ENCODE data around the gene CUL1.

The CUL1 gene

DNA sequence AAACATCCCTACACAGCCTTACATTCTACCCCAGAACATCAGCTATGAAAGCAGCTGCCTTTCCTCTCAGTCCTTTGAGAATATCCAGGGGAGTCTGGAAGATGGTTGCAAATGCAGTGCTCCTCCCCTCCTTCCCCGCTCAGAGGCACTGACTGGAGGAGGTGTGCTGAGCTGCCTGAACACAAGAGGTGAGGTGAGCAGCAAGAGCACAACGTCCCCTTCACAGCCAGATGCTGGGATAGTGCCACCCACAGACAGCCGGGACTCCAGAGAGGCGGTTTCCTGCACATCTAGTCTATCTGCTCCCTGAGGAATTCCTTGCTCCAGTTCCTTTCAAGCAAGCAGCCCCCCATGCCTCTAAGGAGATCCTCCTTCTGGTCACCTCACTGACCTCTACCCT, 111.2 kb downstream of the CUL1 start:
- DNase-seq = no peak

DNA sequence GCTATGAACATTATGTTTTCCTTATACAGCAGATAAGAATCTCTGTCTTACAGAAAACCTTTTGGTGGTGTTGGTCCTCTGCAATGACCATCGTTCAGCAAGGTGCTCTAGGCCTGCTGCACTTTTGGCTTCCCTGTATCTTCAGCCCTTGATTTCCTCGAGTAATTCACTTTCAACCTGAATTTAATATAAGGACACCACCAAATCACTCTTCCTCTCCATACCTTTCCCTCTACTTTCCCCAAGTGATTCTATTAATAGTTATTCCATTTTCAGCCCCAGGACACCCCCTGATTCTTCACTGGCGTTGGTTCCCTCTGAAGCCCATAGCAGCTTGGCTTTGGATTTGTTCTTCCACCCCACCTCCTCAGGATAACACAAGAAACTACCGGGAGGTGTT, 113.2 kb downstream of the CUL1 start:
- no peak for DNase-seq

DNA sequence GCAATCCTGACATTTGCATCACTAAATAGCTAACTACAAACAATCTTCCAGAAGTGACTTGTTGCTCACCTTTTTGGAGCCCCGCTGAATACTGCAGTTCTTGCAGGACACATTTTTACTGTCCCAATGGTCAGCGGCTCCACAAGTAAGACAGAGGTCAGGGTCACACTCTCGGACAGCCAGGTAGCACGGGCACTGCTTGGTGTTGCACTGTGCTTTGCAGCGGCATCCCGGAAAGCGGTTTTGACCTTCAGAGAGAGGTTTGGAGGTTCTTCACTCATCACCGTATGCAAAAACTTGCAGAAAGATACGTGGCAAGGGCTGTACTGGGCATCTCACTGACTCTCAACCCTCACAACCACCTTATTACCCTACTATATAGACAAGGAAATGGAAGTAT, 115.2 kb downstream of the CUL1 start:
- DNase-seq = no peak

DNA sequence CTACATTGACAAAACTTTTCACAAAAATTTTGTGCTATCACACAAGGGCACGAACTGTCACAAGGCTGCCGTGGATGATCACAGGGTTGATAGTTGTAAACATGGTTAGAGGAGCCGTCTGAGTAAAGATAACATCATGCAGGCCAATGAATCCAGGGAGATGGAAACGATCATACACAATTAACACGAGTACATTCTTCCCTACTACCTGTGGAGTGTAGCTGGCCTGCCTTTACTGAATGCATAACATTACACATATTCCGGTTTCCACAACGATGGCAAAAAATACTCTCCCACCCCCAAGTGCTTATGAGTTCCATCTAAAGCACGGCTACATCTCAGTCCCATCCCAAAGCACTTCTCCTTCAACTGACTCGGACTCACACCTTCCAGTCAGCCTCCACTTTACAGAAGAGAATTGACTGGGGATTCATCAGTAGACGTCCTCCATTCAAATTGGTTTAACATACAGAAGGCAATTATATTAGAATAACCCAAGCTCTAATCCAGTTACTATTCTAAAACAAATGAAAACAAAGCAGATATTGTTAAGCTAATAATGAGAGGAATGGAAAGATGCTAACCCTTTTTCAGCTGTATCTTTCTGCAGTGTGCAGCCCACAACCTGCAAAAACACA, 116.3 kb downstream of the CUL1 start:
- DNase-seq = no peak

DNA sequence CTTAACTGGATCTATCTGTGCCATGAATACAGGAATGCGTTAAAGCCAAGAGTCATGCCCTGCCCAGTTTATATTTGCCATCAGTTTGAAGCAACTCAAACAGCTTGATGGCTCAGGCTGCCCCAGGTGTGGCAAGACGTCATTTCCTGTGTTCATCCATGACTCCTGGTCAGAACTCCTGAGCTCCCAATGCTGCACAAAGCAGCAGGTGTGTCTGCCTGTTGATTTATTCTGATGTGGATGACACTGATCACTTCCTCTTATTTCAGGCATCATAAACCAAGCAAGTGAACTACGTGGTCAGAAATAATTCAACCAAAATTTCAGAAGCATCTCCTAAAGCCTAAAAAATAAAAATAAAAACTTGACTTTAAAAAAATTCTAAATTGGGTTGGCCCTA, 116.9 kb downstream of the CUL1 start:
- no peak for DNase-seq

DNA sequence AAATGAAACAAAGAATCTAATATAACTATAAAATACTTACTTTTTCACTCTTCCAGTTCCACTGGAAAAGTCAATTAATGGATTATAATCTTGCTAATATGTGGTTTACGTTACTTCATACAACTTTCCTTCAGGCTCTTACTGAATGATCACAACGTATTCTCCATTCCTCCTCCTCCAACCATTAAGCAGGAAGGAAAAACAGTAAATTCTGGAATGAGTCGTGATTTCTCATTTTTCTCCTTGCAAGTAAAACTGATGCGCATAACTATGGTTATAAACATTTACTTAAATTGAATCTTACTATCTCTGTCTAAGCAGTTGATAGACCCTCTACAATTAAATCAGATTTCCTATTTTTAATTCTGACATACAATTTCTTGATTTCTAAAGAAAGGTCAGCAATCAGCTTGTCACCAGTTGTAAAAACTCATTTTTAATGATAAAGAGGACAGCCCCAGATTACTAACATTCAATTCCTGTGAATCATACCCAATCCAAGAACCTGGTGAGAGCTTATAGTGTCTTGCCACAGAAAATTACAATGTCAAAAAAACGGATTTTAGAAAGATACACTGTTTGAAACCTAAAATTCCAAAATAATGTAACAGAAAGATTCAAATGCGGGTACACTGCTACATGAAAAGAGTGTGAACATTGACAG, 121.1 kb downstream of the CUL1 start:
- DNase-seq = no peak

DNA sequence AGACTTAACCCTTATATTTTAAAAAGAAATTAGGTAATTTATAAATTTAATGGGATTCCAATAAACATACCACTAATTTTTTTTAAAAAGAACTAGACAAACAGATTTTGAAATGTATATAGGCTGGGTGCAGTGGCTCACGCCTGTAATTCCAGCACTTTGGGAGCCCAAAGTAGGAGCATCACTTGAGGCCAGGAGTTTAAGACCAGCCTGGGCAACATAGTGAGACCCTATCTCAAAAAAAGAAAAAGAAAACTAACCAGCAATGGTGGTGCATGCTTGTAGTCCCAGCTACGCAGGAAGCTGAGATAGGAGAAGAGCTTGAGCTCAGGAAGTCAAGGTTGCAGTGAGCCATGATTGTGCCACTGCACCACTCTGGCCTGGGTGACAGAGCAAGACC, 122.7 kb downstream of the CUL1 start:
- no peak for DNase-seq

DNA sequence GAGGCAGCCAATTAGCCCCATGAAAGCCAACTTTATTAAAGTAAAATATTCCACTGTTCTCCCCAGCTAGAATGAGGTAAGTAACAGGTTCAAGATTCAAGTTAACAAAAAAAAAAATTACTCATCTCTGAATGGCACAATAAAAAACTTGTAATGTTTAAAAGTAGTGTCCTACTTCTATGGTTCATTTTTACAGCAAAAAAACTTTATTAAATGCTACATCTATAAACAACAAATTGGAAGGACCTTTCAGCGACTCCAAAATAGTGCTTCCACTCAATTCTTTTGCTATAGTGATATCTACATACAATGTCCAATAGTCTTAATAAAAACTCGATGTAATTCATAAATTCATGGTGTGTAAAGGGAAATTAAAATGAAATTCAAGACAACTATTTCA, 126.2 kb downstream of the CUL1 start:
- no peak for DNase-seq

DNA sequence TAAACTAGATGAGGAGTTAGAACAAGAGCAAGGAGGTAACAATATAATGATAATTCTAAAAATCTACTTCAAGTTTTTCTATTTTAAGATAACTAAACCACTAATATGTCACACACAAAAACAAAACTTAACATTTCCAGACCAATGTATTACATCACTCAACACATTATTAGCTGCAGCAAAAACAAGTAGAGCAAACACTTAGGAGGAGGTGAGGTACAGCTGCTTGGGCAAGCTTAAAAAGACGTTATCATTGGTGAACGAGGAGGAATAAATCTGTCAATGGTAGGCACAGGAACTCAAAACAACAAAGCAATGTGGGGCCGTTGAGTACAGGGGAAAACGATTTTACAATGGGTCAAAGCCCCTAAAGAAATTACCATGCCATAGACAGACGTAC, 126.6 kb downstream of the CUL1 start:
- no peak for DNase-seq

DNA sequence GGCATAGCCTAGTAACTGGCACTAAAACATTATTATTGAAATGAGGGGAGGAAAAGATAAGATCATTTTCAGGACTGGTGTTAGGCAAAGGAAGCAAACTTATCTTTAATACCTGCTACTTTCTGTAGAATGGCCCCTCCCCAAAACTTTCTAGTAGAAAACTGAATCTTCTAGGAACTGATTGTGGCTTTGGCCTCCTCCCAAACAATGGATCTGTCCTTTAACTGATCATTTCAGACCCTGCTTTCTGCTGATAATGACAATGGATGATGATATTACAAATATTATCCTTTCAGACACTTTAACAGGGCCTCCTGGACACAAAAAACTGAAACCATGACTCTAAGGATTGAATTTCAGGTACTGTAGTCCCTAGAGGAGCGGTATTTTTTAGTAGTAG, 130.3 kb downstream of the CUL1 start:
- no peak for DNase-seq

DNA sequence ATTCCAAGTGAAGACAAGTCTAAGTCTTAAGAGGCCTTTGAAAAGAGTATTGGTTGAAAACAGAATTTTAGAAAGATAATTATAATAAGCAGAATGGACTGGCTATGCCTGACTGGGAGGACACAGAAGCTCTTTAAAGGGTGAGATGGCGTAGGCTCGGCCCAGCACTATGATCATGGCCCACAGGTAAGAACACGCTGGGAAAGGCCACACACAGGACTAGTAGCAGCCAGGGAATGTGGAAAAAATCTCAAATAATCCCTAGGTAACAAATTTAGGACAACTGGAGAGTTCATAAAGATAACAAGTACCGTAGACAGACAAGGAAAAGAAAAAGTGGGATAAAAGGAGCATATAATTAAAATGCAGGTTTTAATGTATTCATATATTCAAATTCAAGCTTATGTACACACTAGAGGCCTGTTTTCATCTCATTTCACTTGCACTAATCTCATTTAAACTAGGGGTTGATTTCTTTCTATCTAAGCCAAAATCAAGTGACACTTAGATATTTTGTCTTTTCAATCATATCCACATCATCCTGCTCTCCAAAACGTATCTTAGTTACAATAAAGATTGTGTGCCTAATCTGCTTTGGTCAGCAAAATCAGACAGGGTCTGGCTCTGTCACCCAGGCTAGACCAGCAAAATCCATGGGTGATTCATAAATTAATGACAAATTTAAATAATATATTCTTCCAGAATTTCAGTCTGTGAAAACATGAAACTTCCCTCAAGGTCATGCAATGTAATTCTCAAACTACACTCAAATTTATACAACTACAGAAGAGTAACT, 132.4 kb downstream of the CUL1 start:
- no peak for DNase-seq

DNA sequence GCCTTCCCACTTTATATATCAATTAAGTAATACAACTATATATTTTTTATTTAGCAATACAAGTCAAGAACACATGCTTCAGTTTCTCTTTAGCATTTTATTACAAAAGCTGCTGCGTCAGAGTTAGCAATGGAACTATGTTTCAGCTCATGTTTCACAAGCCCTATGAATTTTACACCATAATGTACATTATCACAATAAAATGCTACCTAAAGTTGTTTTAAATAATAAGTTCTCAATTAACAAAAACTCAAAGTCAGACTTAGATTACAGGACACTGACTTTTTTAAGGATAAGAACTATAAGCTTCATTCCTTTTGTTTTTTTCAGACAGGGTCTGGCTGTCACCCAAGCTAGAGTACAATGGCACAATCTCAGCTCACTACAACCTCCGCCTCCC, 133.1 kb downstream of the CUL1 start:
- no peak for DNase-seq

DNA sequence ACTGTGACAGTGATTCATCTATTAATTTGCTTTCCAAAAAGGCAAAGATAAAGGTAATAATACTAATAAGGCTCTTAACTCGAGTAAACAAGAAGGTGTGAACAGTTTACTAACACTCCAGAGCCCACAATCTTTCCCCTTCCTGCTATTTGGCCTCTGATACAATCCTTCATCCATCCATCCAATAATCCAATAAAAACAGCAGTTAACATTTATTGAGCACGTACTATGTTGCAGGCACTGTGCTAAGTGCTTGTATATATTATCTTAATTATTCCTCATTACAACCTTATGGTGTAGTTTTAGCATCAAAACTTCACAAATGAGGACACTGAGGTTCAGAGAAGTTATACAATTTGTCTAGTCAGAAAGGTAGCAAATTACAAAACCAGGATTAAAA, 135.9 kb downstream of the CUL1 start:
- DNase-seq = no peak

DNA sequence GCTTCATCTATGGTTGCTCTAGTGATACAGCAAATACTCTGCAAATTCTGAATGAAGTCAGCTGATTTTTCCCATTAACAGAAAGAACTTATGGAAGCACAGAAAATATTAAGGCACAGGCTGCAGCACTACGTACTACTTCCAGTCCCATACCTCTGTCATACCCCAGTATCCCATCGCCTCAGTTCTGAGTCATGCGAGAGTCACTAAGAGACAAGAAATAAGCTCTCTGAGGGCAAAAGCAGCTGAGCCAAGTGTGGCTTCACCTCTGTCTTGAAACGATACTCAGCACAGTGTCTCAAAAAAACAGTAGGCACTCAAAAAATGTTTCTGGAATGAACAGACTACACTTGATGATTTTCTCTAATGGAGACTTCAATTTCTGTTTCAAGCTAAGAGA, 137.2 kb downstream of the CUL1 start:
- no peak for DNase-seq

DNA sequence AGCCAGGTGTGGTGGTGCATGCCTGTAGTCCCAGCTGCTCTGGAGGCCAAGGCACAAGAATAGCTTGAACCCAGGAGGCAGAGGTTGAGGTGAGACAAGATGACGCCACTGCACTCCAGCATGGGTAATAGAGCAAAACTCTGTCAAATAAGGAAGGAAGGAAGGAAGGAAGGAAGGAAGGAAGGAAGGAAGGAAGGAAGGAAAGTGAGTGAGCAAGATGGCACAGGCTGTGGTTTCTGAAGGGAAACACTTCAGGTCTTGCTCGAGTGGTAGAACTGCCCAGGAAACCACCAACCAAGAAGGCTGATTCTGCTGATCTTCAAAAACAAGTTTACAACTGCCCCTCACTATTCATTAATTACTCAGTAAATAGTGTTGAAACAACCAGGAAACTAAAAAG, 140.2 kb downstream of the CUL1 start:
- no peak for DNase-seq

DNA sequence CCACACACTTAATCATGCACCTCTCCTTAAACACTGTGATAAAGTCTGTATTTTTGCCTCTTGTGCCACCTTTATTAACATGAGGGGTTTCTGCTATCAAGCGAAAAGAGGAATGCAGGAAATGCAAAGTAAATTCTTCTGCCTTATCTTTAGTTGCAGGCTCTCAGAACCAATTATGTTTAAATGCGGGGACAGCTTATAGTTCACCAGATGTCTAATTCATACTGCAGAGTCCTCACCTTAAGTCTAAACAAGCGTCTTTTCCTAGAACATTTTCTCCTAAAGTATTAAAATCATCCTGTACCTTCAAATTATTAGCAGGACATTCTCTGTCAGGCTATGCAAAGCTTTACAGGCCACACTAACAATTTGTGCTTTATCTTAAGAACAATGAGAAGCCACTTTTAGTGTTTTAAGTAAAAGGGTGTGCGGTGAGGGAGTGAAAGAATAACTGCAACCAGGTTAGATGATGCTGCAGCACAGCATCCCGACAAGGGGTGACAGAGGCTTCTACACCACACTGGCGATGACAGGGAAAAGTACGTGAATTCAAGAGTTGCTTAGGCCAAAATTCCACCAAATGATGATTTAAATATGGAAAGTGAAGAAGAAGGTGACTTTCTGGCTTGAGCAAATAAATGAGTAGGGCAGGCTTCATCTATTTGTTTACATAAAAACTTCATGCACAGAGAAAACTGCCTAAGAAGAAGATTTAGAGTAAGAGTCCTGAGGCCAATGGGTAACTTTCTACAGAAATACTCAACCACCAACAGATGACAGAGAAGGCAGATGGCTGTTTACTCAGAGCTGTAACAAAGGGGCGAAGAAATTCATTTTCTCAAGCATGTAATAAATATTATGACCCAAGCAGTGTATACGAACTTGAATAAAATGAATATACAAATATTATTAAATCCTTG, 149.4 kb downstream of the CUL1 start:
- DNase-seq = no peak

DNA sequence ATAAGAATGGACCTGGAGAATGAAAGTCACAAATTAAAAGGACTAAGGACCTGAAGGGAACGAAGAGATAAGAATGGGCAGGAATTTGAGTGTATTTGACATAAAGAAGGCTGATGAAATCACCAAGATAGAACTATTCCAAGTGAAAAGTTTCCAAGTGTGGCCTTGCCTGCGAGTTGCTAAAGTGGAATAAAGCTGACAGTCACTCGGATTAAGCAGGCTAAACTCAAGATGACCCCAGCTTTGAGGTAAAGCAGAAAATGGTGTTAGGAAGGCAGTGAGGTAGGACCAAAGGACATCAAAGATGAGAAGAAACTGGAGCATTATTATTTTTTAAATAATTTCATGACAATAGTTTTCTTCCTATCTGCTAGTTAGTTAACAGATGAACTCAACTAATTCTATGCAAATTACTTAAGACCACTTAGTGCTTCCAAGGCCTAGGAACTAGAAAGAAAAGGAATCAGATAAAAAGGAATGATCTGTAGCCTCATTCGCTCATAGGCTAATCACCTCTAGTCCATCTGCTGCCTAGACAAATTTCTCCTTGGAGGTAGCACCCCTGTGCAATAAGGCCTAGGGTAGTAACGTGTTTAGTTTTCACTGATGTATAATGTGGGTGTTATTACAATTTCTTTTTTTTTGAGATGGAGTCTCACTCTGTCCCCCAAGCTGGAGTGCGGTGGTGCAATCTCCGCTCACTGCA, 150.8 kb downstream of the CUL1 start:
- DNase-seq = no peak

DNA sequence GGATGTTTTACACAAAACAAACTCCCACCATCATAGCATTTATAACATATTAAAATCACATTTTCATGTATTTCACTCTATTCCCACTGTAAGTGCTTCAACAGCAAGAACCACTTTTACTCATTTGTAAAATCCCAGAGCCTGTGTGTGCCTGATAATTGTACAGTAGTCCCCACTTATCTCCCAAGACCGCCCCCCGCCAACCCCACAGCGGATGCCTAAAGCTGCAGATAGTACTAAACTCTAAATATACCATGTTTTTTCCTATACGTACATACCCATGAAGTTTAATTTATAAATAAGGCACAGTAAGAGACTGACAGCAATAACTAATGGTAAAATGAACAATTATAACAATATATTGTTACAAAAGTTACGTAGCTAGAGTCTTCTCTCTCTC, 151.9 kb downstream of the CUL1 start:
- no peak for DNase-seq
